GM11168 (cell line): ENCODE results near the gene USH2A.

Source experiments
- in situ Hi-C: fragments of 300-500 bp; cut with MboI; formaldehyde crosslinking; loops from one replicate; pipeline ENCODE4 v1.12.0; 2022; ENCODE audit warnings: low sequenced_read_pairs; ENCODE audit not compliant: unreplicated experiment

Gene USH2A

DNA sequence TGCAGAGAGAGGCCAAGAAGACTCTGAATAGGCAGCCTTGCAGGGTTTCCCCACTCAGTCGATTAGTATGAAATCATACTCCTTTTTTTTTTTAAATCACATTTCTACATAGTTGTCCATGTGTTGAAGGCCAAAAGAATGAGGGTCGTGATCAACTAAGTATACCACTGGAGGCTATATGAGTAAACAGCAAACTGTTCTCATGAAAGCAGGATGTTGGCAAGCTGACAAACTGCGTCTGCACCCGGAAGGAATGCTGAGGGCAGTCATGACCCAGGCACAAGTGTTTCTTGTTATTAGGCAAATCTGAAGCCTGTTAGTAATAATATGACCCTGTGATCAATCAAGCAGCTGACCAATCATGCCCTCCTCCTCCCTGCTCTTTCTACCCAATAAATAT is 213.2 kb downstream of the USH2A start:
- in situ Hi-C loops: no loop called here

DNA sequence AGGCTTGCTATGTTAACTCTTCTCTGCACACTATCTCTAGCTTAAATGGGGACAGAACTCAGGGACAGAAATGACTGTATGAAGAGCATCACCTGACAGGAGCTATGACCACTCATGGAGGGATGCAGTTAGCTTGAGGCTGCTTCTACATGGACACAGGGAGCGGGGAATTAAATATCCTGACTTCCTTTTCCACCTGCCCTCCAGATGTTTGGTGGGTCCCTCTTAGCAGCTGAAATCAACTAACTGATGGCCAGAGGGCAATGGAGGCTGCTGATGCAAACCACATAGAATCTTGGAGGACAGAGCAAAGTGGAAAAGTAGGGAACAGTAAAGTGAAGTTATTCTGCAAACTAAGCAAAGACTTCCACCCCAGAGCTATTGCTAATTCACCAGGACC is 214.1 kb downstream of the USH2A start:
- in situ Hi-C loops: no loop called here

- in situ Hi-C loops: no loop called here
Measured at GRCh38 chr1:216207154-216207553, 216.1 kb downstream of the USH2A start.

DNA sequence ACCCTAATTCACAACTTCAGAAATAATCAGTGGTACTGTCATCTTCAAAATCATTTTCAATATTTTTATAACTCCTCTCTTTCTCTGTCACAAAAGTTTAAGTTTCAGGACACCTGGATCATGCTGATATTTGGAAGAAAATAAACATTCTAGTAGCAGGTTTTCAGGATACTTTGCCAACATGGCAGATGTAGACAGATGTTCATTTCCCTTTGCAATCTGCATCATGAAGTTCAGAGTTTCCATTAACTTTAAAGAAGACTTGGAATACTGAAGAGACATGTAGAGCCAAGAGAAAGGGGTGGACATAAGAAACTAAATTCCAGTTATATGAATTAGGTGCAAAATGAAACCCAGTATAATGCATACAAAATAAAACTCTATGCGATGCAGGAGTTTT is 218.1 kb downstream of the USH2A start:
- in situ Hi-C loops: no loop called here

GRCh38 chr1:216201946-216202345 is 221.3 kb downstream of the USH2A start:
- in situ Hi-C loops: no loop called here

DNA sequence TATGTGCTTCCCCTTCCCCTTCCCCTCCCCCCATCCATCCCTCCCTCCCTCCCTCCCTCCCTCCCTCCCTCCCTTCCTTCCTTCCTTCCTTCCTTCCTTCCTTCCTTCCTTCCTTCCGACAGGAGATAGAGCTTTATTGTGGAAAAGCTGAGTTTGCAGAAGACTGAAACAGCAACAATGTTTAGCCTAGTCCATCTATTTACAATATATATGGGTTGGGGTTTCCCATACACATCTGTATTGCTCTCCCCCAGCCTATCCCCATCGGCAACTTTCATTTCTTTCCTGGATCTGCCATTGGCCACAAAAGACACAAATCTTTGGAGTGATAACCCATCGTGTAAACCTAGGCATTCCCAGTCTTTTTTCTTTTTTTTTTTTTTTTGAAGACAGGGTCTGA is 222.3 kb downstream of the USH2A start:
- in situ Hi-C loops: no loop called here

DNA sequence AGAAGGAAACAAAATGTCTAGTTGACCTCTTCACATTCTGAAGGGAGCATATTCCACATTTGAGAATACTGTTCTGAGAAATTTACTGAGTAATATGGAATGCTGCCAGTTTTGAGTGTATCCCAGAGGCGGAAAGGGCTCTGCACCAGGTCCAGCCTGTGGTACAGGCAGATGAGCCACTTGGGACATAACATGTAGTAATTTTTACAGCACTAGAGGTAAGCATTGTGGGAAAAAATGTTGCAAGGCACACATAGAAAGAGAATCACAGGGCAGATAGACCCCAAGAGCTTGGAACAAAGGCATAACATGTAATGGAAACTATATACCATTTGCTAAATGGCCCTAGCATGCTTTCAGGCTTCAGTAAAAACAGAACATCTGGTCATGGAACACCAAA is 228.5 kb downstream of the USH2A start:
- in situ Hi-C loops: no loop called here

GRCh38 chr1:216193839-216194443 is 229.3 kb downstream of the USH2A start:
- in situ Hi-C loops: no loop called here

DNA sequence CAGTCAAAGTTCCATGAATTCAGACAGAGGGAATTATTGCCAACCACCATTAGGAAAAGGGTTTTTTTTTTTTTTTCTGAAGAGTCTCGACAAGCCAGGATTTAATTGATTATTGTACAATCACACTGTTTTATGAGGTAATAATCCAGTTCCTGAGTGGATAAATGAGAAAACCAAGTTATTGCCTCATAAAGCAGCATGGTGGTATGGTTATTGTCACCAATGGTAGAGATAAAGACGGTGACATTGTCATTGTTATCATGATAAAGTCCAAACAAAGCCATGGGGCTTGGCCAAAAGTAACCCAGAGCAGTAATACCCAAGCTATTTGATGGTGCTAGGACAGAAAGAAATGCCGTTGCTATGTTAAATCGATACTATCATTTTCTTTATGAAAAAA is 232.8 kb downstream of the USH2A start:
- in situ Hi-C loops: no loop called here

GRCh38 chr1:216186816-216187215 is 236.4 kb downstream of the USH2A start:
- in situ Hi-C loops: no loop called here

DNA sequence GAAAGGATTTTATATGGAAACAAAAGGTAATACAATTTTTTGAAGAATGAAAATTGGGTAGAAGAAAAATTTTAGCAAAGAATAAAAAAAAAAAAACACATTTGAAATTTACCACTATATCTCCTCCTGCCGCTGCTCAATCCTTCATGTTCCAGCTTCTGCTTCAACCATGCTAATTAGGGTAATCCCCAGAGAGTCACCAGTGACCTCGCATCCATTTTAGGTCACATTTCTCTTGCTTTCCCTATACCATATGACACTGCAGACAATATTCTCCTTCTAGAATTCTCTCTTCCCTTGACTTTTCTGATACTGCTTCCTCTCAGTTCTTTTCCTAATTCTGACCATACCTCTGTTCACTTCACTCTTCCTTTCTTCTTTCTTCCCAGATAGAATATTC is 237.1 kb downstream of the USH2A start:
- in situ Hi-C loops: no loop called here

- in situ Hi-C loops: no loop called here
Measured at GRCh38 chr1:216184126-216184680, 239.0 kb downstream of the USH2A start.

- in situ Hi-C loops: no loop called here
Measured at GRCh38 chr1:216183454-216183853, 239.8 kb downstream of the USH2A start.

DNA sequence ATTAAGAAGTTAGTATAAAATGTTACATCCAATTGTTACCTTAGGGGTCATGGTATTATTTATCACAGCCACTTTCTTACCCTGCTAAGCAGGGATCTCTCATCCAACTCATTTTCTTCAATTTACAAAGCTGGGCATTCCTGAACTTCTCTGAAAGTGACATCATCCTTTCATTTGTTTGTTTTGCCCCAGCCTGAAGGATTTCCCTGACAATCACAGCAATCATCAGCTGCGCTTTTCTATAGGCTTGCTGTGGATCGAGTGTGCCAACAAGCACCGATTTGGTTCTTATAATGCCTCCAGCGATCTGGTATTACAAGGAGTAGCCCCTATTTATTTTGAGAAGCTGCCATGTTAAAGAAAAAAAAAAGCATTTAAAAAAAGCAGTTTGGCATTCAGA is 240.2 kb downstream of the USH2A start:
- in situ Hi-C loops: no loop called here

GRCh38 chr1:216181590-216181989 is 241.7 kb downstream of the USH2A start:
- in situ Hi-C loops: no loop called here

DNA sequence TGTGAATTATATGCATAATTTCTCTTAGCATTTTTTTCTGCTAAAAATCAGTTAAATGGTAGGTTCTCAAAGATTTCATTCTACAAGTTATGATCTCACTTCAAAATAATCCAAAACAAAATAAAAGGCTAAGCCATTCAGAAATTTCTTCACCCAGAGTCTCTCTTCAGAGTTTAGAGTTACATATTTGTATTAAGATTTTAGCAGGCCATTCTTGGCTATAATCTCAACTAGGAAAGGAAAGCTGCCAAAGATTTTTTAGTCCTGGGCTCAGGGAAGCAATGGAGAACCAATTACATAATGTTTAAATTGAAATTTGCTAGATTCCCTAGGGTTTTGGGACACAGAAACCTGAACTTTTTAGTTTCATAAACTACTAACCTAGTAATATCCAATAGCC is 245.0 kb downstream of the USH2A start:
- in situ Hi-C loops: no loop called here

DNA sequence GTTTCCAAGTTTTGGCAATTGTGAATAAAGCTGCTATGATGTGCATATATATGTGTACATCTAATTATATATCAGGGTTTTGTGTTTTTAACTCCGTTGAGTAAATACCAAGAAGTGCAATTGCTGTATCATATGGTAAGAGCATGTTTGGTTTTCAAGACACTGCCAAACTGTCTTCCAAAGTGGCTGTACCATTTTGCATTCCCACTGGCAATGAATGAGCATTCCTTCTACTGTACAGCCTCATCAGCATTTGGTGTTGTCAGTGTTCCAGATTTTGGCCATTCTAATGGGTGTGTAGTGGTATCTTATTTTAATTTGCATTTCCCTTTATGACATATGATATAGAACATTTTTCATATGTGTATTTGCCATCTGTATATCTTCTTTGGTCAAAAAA is 246.3 kb downstream of the USH2A start:
- in situ Hi-C loops: no loop called here

DNA sequence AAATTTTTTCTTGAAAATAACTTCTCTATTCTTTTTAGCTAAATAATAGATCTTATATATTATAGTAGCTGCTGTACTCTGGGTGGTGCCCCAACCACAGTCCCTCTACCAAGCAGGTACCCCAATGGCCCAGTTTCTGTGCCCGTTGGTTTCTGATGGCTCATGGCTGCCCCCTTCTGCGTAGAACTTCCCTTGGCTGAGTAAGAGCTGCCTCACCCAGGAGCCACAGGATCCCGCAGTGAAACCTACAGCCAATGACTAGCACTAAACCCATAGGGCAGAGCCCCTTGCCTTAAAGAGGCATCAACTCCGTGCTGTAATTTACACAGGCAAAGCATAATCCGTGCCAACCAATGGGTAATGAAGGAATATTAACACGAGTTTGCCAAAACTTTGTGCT is 247.5 kb downstream of the USH2A start:
- in situ Hi-C loops: no loop called here

DNA sequence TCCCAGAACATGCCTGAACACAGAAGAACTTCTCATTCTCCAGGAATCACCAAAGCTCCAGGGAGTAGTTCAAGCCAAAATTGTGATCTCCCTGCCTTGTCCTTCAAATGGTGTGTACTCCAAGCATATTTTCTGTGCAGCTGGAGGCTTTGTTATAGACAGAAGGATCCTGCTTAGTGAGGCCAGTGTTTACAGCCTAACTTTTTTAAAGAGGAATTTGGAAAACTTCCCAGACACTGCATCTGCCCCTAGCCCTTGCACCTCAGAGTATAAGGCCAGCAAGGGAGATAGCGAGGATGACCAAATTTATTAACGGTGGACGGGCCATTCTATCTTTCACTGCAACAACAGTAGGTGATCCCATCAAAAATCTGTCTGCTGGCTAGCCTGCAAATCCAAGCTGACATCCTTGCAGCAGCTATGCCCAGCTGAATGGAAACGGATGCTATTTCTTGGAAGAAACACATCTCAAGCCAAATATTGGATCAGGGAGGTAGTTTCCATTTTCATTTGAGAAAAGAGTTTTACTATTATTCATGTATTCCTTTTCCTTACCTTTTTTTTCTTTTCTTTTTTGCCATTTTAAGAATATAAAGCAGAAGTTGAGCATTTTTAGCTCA is 249.8 kb downstream of the USH2A start:
- in situ Hi-C loops: no loop called here

GRCh38 chr1:216169351-216169750 is 253.9 kb downstream of the USH2A start:
- in situ Hi-C loops: no loop called here

DNA sequence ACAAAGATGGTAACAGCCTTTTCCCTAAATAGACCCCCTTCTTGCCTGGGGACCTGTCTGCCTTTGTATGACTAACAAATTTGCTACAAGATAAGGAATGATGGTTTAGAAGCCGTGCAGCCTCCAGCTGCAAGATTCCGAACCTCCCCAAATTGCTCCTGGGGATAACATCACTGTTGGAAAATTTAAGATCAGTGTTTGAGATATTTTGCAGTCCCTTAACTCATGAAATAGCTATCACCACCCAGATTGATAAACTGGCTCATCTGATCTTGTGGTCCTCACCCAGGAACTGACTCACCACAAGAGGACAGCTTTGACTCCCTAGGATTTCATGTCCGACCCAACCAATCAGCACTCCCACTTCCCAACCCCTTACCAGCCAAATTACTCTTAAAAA is 254.7 kb downstream of the USH2A start:
- in situ Hi-C loops: no loop called here

GRCh38 chr1:216154063-216154462 is 269.2 kb downstream of the USH2A start:
- in situ Hi-C loops: no loop called here
